Bronchial epithelial cell (primary cell): ENCODE data around the gene CYREN. TPM values are rescaled to one million over a fixed set of nuclear protein-coding genes. Genes with fewer than 3 reads are reported as not detected.

Source experiments
- DNase-seq: peaks from one replicate; pipeline ENCODE4 v3.0.0-alpha.2; 2010; ENCODE audit warnings: low read depth
- FAIRE-seq: peaks from 2 replicates; lab custom pipeline; 2011; peaks lifted over from hg19 to GRCh38; lab: Jason Lieb, UNC
- H3K27me3 ChIP-seq: 2 replicates; pipeline ENCODE4 v1.5.1; 2011; ENCODE audit warnings: low read length; ENCODE audit not compliant: control insufficient read depth, insufficient read depth
- H3K36me3 ChIP-seq: 2 replicates; pipeline ENCODE4 v1.5.1; 2011; ENCODE audit warnings: low read length; ENCODE audit not compliant: control insufficient read depth, insufficient read depth
- H3K4me3 ChIP-seq: 2 replicates; pipeline ENCODE4 v1.5.1; 2011; ENCODE audit warnings: mild to moderate bottlenecking, low read depth, low read length, control low read depth
- CTCF ChIP-seq: IDR thresholded peaks from 2 replicates; pipeline ENCODE4 v1.5.1; 2011; ENCODE audit warnings: mild to moderate bottlenecking, moderate library complexity, low read length, control low read depth, inconsistent platforms; ENCODE audit not compliant: insufficient read depth, severe bottlenecking
- total RNA-seq: library from RNA; depleted of rRNA; stranded (reverse); fragments of >200 nt; gene quantifications from 2 replicates; pipeline ENCODE4 v1.2.1, GENCODE V29; 2014

CYREN gene
- total RNA-seq, 1 donor from 2014 or later, result 51.9 TPM

GRCh38 chr7:135189221-135189662 lies 18.7 kb upstream of the CYREN start:
- FAIRE-seq (no peak), DNase-seq (no peak)
- TF ChIP-seq CTCF, result no peak
- Histone ChIP-seq H3K27me3 (no peaks in the 10 kb centered on the region), H3K4me3 (no peak overlapping the region), H3K36me3 (peaks cover 31% of the 10 kb centered on the region)

- H3K36me3 ChIP-seq, result peaks cover 34% of the 10 kb centered on the region
- DNase-seq, result peak; percentile 76
- no peak overlapping the region for H3K4me3 ChIP-seq
- no peaks in the 10 kb centered on the region for H3K27me3 ChIP-seq
- TF ChIP-seq CTCF, result no peak
- FAIRE-seq, result no peak
Measured at GRCh38 chr7:135188298-135188984, 17.9 kb upstream of the CYREN start.

- Histone ChIP-seq H3K4me3 (no peak overlapping the region), H3K27me3 (no peaks in the 10 kb centered on the region), H3K36me3 (peaks cover 33% of the 10 kb centered on the region)
- DNase-seq (no peak), FAIRE-seq (no peak)
- TF ChIP-seq CTCF, result no peak
Measured at GRCh38 chr7:135186841-135187253, 16.3 kb upstream of the CYREN start.

- peaks cover 33% of the 10 kb centered on the region for H3K36me3 ChIP-seq
- no peaks in the 10 kb centered on the region for H3K27me3 ChIP-seq
- H3K4me3 ChIP-seq, result no peak overlapping the region
- no peak for FAIRE-seq
- no peak for DNase-seq
- TF ChIP-seq CTCF, result no peak
Measured at GRCh38 chr7:135186261-135186540, 15.7 kb upstream of the CYREN start.

GRCh38 chr7:135185471-135186260 lies 15.2 kb upstream of the CYREN start:
- FAIRE-seq (no peak), DNase-seq (no peak)
- H3K27me3 ChIP-seq, result no peaks in the 10 kb centered on the region
- H3K4me3 ChIP-seq, result no peak overlapping the region
- H3K36me3 ChIP-seq, result peaks cover 33% of the 10 kb centered on the region
- no peak for TF ChIP-seq CTCF
